ENCODE measurements around the gene CACNA1H.

Gene CACNA1H

GRCh38 chr16:1159973-1160772, 7.3 kb downstream of the CACNA1H start:
- no peak overlapping the region for H3K4me3 ChIP-seq (replicated peaks; ENCODE audit: low read depth, low read length)
- TF ChIP-seq CTCF (IDR thresholded peaks at IDR 0.05; ENCODE audit: low read length, missing control alignments): no peak
- DNase-seq (ENCODE audit: low read depth): no peak

- no peak for DNase-seq (ENCODE audit: low read depth)
- no peak overlapping the region for H3K4me3 ChIP-seq (replicated peaks; ENCODE audit: low read depth, low read length)
- TF ChIP-seq CTCF (IDR thresholded peaks at IDR 0.05; ENCODE audit: low read length, missing control alignments): no peak
These were observed 8.0 kb downstream of the CACNA1H start for GRCh38 chr16:1160773-1161348.

- TF ChIP-seq CTCF (IDR thresholded peaks at IDR 0.05; ENCODE audit: low read length, missing control alignments): no peak
These were observed 10.0 kb downstream of the CACNA1H start for GRCh38 chr16:1162701-1163566.

GRCh38 chr16:1163567-1164055, 10.7 kb downstream of the CACNA1H start:
- TF ChIP-seq CTCF (IDR thresholded peaks at IDR 0.05; ENCODE audit: low read length, missing control alignments): no peak
- DNase-seq (ENCODE audit: low read depth): no peak
- H3K4me3 ChIP-seq (replicated peaks; ENCODE audit: low read depth, low read length): no peak overlapping the region

More at GRCh38 chr16:1162701-1163566, 10.0 kb downstream of the CACNA1H start:
- H3K4me3 ChIP-seq (replicated peaks; ENCODE audit: low read depth, low read length): no peak overlapping the region
- DNase-seq (ENCODE audit: low read depth): no peak

- no peak for DNase-seq (ENCODE audit: low read depth)
- no peak for TF ChIP-seq CTCF (IDR thresholded peaks at IDR 0.05; ENCODE audit: low read length, missing control alignments)
- H3K4me3 ChIP-seq (replicated peaks; ENCODE audit: low read depth, low read length): no peak overlapping the region
These were observed 11.5 kb downstream of the CACNA1H start for GRCh38 chr16:1164382-1164781.

- no peak overlapping the region for H3K4me3 ChIP-seq (replicated peaks; ENCODE audit: low read depth, low read length)
- no peak for DNase-seq (ENCODE audit: low read depth)
- TF ChIP-seq CTCF (IDR thresholded peaks at IDR 0.05; ENCODE audit: low read length, missing control alignments): no peak
These were observed 12.1 kb downstream of the CACNA1H start for GRCh38 chr16:1164975-1165374.
